HG02943 (cell line): ENCODE data around the gene ADARB1.

Source experiments
- ATAC-seq: cut with Tn5 transposase; IDR thresholded peaks from one replicate; pipeline ENCODE4 v1.9.1; 2021; ENCODE audit warnings: mild to moderate bottlenecking, low read depth, moderate library complexity; ENCODE audit not compliant: unreplicated experiment

Gene ADARB1

DNA sequence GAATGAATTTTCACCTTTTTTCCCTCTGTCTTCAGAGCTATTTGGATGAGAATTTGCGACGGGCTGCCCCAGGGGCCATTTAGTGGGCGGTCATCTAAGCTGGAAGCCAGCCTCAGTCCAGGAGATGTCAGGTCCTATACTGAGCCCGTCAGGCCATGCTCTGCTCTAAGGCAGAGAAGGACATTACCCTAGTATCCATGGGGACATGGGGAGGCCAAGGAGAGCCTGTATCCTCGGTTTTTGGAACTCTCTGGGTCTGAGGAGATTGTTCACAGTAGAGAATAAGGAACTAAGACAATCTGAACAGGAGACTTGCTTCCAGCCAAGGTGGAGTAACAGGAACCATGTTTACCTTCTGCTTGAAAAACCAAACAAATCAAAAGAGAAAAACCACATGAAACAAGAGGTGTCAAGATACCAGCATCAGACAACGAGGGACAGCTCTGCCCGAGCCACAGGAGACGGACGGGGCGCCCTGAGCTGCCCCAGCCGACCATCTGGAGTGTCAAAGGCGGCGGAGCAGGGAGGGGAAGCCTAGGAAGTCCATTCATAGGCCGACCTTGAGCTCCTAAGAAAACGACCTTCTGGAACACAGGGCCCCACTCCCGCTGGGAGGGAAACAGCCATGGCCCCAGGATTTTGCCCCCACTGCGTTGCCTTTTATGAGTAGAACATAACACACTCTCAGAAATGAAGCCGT lies 20.0 kb upstream of the ADARB1 start:
- no peak for ATAC-seq

DNA sequence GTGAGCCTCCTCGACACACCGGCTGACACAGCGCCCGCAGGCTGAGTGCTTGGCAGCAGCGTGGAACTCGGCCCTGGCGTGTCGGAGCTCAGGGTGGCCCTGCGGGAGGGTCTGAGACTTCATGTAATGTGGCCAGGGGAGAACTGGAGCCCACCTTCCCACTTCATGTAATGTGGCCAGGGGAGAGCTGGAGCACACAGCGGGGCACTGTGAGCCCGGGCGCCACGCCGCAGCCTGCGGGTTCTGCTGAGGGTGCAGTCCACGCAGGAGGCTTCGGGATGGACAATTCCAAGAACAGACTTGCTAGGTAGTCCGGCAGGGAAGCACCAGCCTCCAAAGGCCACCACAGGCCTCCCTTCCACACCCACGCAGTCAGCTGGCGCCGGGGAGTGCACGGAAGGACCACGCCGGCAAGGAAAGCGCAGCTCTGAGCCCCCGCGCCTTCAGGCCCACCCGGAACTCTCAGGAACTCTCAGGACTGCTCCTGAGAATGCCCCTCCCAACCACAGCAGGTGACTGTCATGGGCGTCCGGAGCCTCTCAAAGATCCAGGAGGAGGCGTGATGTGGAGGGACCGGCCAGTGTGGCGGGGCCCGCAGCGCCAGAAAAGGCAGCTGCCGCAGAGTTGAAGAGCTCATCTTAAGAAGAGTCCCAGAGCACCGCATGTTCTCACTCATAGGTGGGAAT lies 19.3 kb upstream of the ADARB1 start:
- ATAC-seq = no peak

DNA sequence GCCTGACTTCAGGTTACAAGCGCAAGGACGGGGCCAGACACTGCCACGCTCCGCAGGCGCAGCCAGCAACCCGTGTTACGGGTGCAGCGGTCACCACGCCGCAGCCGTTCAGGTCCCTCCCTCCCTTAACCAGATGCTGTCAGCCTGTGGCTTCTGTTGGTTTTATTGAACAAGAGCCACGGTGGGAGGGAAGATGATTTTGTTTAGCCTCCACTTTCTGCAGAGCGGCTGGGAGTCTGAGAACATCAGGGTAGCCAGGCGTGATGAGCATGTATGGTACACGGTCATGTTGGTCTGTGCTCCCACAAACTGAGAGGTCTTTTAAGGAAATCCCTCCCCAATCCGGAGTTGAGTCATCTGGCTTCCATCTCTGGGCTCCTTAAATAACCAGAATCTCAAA lies 18.5 kb upstream of the ADARB1 start:
- ATAC-seq = no peak

DNA sequence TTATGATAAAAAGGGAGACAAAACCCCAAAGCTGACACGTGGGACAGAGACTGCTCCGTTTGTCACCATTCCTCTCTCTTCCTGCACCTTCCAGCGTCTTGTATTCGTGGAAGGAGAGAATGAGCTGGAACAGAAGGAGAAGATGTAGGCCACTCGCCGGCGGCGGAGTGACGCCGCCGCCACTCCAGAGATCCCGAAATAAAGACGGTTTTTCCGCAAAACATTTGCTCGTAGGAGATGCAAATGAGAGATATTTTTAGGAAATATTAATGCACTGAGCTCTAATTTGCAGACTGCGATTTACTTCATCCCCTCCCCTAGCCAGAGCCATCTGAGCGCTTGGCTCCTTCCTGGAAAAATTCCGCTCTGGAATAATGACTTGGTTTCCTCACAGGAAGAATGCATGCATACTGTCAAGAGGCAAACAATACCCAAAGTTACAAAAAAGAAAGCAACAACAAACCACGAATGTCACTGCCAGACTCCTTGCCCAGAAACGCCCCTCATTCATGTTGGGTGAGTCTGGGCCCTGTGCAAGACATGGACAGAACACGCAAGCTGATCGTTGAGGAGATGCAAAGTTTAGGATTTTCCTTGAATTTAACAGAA lies 18.0 kb upstream of the ADARB1 start:
- no peak for ATAC-seq

DNA sequence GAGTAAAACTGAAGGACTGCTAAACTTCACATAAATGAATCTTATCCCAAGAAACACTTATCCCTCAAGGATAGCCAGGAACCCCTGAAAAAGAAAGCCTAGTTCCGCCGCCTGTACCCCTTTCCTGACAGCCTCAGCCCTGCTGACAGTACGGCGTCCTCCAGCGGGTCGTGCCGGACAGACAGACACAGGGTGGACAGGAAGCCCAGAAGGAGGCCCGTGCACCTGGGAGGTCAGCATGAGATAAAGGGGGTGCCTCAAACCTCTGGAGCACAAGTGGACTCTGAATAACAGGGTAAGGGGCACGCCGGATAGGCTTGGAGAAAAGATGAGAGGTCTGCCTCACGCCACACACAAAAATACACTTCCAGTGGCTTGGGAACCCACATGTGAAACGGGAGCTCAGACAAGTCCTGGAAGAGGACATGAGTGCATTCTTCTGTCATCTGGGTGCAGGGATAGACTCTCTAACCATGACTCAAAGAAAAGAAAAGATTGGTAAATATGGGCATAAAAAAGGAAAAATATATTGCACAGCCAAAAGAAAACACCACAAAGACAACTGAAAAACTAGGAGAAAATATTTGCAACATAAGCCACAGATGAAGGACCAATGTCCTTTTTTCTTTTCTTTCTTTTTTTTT lies 17.3 kb upstream of the ADARB1 start:
- no peak for ATAC-seq

DNA sequence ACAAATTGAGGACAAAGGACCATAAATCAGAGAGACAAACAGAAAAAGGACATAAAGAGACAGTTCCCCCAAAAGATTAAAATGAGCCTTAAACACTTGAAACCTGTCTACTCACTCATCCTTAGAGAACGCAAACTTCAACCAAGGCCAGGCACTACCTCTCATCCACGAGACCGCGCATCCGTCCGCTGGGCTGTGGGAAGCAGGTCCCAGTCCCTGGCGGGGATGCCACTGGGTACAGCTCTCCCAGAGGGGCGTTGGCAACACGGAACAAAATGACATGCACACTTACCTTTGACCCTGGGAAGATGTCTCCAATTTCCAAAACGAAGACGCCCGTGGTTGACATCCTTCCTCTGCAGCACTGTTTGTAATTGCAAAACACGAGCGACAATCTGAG lies 16.5 kb upstream of the ADARB1 start:
- ATAC-seq = no peak

DNA sequence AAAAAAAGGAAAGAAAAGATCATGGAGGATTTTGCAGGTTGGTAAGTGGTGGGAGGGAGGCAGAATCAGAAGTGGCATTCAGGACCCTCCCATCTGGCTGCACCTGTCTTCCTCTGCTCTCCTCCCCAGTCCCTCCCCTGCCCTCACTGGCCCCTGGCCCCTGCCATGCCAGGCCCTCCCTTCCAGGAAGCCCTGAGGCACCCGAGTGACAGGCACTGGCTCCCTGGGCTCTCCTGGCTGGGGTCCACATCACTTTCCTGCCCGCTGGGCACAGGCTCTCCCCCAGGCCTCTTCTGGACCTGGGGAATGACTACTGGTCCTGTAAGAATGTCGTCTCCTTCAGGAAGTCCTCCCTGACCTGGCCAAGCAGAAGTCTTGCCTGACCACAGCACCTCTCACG lies 15.3 kb upstream of the ADARB1 start:
- ATAC-seq = no peak

DNA sequence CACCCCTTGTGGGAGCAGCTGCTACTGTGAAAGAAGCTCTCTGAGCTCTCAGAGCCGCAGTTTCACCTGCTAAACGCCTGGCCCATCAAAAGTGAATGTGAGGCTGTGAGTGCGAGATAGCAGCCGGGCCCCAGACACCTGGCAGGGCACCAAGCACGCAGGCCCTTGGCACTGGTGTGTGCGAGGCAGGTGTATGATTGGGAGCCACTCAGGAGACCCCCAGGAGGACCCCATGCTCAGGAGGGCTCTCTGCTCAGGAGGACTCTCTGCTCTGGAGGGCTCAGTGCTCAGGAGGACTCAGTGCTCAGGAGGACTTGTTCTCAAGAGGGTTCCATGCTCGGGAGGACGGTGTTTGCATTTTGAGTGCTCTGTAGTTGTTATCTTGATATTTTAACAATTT lies 14.3 kb upstream of the ADARB1 start:
- no peak for ATAC-seq

DNA sequence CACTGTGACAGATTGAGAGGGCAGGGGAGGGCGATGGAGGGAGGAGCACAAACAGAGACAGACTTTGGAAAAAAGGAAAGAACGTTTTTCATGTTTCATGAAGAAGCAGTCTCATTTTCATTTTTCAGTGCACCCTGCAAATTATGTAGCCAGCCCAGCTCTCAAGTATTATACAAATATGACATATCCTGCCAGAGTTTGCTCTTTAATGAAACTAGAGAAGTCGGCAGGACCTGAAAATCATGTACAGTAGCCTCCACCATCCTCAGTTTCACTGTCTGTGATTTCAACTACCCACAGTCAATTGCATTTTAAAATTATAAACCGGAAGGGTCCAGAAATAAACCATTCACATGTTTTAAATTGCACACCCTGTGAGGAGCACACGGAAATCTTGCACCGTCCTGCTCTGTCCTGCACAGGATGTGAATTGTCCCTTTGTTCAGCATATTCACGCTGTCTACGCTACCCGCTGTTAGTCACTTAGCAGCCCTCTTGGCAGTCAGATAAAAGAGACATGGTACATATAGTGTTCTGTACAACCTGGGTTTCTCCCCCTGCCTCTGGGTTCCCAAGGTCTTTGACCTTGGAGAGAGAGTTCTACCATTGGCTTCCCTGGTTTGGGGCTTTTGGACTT lies 13.6 kb upstream of the ADARB1 start:
- ATAC-seq = no peak

DNA sequence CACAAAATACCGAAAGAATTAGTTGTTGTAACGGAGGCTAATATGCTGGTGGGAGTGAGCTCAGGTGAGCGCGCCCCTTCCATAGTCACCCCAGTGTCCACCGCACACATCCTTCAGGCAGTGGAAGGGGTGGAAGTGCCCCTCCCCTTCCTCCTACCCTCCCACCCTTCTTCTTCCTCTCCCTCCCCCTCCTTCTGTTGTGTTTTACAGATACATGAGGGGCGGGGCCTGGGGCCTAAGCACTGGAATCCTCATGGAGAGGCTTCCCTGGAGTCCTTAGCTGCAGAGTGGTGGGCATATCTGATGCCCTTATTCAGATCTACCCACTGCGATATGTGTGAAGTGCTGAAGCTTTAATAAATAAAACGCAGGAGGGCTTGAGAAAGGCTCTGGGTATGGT lies 10.3 kb upstream of the ADARB1 start:
- no peak for ATAC-seq

DNA sequence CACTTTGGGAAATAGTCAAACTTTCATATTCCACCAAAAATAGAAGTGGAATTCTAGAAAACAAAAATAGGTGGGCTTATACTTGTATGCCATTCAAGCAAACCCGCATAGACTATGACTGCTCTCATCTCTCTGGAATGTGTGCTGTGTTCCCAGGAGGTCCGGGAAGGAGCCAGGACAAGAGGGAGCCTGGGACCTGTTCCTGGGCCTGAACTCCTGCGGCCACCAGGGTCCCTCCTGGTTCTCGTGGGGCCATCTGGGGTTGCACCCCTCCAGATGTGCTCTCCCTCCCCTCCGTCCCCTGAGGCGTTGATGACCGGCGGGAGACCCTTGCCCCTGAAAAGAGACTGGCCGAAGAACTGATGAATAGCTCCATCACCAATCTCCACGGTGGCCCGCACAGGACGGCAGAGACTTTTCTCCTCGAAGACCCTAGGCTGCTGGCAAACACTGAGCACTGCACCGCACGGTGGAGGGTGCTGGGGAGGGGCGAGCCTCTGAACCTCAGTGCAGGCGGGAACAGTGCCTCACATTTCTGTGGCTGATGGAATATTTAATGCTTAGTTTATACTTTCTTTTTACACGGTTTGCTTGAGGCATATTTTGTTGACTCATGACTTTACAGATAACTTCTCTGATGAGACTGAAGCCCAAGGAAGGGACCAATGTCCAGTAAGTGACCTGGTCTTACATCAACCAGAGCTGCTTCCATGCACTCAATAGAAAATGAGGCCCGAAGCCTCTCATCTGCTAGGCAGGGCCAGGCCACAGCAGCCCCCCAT lies 9.6 kb upstream of the ADARB1 start:
- no peak for ATAC-seq

DNA sequence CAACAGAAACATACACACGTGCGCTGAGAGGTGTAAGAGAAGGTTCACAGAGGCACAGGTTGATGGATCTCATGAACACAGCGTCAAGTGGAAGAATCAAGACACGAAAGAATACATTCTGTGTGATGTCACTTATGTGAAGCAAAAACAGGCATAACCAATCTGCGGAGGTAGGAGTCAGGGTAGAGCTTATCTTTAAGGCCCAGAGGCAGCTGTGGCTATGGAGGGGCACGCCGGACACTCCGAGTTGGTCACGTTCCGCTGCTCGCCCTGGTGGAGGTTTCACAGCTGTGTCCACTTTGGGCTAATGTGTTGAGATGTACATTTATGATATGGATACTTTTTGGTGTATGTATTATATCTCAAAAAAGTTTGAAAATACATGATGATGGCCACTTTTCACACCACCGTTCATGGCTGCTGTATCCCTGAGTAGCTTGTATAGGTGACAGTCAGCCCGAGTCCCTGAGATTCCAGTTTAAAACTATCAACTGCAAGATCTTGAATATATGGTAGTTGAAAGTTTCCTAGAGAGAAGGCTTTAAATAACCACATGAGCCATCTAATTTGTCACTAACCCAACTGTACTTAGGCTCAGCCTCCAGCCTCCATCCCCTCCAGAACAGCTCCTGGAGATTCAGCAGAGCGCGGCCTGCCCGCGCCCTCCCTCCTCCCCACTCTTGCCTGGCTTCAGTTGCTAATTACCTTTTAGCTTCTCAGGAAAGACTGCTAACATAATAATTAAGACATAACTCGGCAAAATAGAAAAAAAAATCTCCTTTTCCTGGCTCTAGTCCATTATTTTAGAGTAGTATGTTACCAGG lies 6.7 kb upstream of the ADARB1 start:
- no peak for ATAC-seq

DNA sequence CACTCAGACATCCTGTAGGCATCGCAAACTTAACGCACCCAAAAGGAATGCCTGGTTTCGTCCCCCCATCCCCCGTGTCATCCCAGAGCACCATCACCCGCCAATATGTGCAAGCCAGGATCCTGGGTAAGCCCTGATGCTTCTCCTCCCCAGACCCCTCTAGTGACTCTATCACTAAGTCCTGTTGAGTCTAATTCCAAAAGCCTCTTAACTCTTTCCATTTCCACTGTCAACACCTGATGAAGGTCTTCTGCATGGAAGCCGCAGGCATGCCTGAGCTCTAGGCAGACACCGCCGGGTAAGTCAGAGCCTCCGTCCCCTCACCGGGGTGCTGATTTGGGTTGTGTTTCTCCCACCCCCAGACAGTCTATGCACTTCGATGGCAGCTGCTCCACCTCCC lies 5.3 kb upstream of the ADARB1 start:
- ATAC-seq = no peak

DNA sequence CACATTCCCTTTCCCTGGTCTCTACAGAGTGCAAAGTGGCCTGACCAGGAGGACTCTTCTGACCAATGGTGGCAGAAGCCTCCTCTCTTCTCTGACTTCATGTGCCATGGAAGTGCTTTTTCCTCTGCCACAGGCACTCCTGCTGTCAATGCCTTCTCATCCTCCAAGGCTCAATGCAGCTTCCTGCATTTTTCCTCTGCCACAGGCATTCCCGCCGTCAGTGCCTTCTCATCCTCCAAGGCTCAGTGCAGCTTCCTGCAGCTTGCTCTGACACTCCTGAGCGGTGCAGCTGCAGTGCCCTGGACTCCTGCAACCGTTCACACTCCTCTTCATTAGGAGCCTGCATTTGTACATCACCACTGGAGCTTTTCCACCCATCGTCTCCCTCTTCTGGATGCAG lies 4.7 kb upstream of the ADARB1 start:
- ATAC-seq = no peak

DNA sequence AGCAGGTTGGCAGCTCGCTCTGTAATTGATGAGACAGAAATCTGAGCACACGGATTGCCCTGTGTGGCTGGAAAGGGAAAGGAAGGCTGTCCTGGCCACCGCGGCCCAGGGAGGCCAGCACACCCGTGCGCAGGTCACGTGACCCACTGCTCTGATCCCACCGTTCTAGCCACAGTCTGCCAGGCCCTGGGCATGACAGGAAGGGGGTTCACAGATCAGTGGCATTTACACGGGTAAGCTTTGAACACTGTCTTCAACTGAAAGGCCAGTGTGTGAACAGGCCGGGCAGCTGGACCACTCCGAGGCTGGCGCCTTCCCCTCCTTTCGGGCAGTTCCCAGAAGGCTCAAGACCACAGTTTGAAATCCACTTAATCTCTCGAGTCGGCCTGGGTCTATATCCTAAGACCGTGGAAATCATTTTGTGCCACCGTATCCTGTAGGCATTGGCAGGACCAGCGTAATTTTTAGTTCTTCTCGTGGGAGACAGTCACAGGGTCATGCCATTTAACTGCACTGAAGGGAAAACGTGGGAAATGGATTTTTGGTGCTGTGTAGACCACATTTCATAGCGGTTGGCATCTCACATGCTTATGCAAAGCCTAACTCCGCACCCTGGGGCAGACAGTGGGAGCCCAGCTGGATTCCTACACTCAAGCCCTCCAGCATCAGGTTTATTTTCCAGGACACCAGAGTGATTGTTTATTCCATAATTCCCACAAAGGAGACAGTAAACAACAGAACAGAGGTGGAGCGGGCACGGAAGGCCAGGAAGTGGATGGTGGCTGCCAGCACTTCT lies 3.1 kb upstream of the ADARB1 start:
- no peak for ATAC-seq

DNA sequence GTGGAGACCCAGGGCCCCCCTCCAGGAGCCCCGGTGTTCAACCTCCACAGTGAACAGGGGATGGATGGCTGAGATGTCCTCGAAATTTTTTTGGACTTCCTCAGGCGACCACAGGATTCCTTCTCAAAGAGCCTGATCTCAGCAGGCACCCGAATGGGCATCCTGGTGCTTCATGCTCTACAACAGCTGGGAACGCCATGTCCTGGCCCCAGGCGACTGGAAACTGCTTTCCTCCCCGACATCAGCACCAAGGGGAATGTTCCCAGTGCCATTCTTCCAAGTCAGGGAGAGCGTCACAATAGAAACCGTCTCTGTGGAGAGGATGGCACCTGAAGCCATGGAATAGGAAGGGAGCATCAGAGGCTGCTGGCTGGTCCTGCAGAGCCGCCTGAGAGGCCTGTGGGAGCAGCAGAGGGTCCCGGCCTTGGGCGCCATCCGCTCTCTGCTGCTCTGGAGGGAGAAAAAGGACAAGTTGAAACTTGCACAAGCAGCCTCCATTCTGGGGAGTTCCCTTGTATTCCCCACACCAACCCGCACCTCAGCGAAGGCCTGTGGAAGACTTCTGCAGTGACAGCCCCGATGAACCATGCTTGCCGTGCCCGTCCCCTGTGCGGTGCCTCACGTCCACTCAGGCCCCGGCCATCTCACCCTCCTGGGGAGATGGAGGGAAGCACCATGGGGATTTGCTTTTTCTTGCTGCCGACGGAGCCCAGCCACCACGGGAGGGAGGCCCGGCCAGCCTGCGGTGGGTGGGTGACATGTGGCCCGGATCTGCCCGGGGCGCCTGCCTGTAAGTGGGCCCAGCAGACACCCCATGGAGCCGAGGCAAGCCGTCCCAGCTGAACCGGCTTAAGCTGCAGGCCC lies 2.3 kb upstream of the ADARB1 start:
- no peak for ATAC-seq

DNA sequence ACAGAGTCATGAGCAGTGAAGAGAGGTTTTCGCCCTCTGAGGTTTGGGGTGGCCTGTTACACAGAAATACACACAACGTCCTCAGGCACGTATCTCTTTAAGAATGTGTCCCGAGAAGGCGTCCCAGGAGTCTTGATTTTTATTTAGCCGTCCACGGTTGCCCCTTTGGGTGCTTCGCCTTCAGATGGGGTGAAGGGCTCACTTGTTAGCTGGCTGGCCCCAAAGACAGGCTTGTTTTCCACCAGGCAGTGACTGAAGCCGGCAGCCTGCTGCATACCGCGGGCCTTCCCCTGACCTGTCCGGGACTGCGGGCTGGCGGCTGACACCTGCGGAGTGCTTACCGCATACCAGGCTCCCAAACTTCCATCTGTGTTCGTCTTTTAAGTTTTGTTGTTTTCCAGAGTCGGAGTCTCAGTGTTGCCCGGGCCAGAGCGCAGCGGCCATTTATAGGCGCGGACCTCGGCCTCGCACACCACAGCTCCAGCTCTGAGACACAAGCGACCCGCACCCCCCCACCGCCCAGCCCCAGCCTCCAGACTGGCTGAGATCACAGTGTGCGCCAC lies 1.6 kb upstream of the ADARB1 start:
- ATAC-seq = no peak
